GM12878 (cell line): ENCODE results near the gene TCP11L2. TPM values are rescaled to one million over a fixed set of nuclear protein-coding genes. Genes with fewer than 3 reads are reported as not detected.

Experiments used
- ATAC-seq: fragments of 200-7000 bp; cut with Tn5 transposase; 3 replicates; pipeline ENCODE4 v1.9.1; 2020; ENCODE audit warnings: mild to moderate bottlenecking, moderate library complexity
- BruUV-seq: library from RNA; stranded (reverse); fragments of 400-500 nt; replicated peaks from 2 replicates; lab custom pipeline; 2021; lab: Mats Ljungman, UMichigan
- CTCF ChIA-PET: fragments of 300-600 bp; sonication (Branson Sonifier 250); formaldehyde crosslinking; extraction: SDS; loops from one replicate; lab custom pipeline; 2021; ENCODE audit warnings: inconsistent platforms; lab: Yijun Ruan, JAX
- POLR2A ChIA-PET: fragments of 350-600 bp; formaldehyde crosslinking; extraction: SDS; loops from one replicate; lab custom pipeline; 2021; ENCODE audit warnings: inconsistent platforms; lab: Charles Lee
- RAD21 ChIA-PET: fragments of 300-600 bp; sonication (Branson Sonifier 250); formaldehyde crosslinking; loops from one replicate; lab custom pipeline; 2023; ENCODE audit warnings: antibody characterized with exemption; ENCODE audit not compliant: unreplicated experiment; lab: Charles Lee
- SMC1A ChIA-PET: fragments of 300-600 bp; sonication (Branson Sonifier 250); formaldehyde crosslinking; loops from one replicate; lab custom pipeline; 2023; ENCODE audit not compliant: unreplicated experiment, uncharacterized antibody; lab: Charles Lee
- DNase-seq: peaks from one replicate; pipeline ENCODE4 v3.0.0-alpha.2; 2011; ENCODE audit warnings: low read depth, low spot score
- FAIRE-seq: peaks from 3 replicates; lab custom pipeline; 2011; peaks lifted over from hg19 to GRCh38; lab: Jason Lieb, UNC
- H2AFZ ChIP-seq: 2 replicates; pipeline ENCODE4 v1.6.0; 2011; ENCODE audit warnings: low read depth, low read length, control low read depth; ENCODE audit not compliant: control insufficient read depth
- H3K27ac ChIP-seq: 2 replicates; pipeline ENCODE4 v1.5.1; 2011; ENCODE audit warnings: control low read depth; ENCODE audit not compliant: control insufficient read depth, insufficient read depth
- H3K27me3 ChIP-seq, 2 experiments: replicated peaks in 1 of 2; 2 replicates each; pipeline versions ENCODE4 v1.6.0 to v1.6.1; 2011; ENCODE audit warnings: low read length in 1 of 2; ENCODE audit not compliant: control insufficient read depth in 2 of 2, insufficient read depth in 2 of 2
- H3K36me3 ChIP-seq, 2 experiments: 2 replicates each; pipeline ENCODE4 v1.5.1; 2011; ENCODE audit warnings: low read length in 1 of 2; ENCODE audit not compliant: control insufficient read depth in 2 of 2, insufficient read depth in 2 of 2
- H3K4me1 ChIP-seq: 2 replicates; pipeline ENCODE4 v1.6.1; 2011; ENCODE audit warnings: mild to moderate bottlenecking, low read length, moderate library complexity, mixed read lengths; ENCODE audit not compliant: control insufficient read depth, insufficient read depth
- H3K4me2 ChIP-seq: 2 replicates; pipeline ENCODE4 v1.6.0; 2011; ENCODE audit warnings: control low read depth; ENCODE audit not compliant: control insufficient read depth, insufficient read depth
- H3K4me3 ChIP-seq: fragments of 200-600 bp; sonication (generic); 2 replicates; pipeline ENCODE4 v1.5.1; 2016
- H3K79me2 ChIP-seq: 2 replicates; pipeline ENCODE4 v1.6.0; 2011; ENCODE audit warnings: low read length; ENCODE audit not compliant: control insufficient read depth, insufficient read depth
- H3K9ac ChIP-seq: 2 replicates; pipeline ENCODE4 v1.8.0; 2011; ENCODE audit warnings: low read length, control low read depth, mixed read lengths; ENCODE audit not compliant: control insufficient read depth, insufficient read depth
- H3K9me3 ChIP-seq: replicated peaks from 3 replicates; pipeline ENCODE4 v1.5.1; 2011; ENCODE audit warnings: mild to moderate bottlenecking, low read length; ENCODE audit not compliant: control insufficient read depth, insufficient read depth
- H4K20me1 ChIP-seq: 2 replicates; pipeline ENCODE4 v1.6.0; 2011; ENCODE audit not compliant: control insufficient read depth, insufficient read depth
- ATF7 ChIP-seq: fragments of 450-650 bp; IDR thresholded peaks from 2 replicates; pipeline ENCODE4 v1.6.1; 2016; ENCODE audit warnings: low read depth, mild to moderate bottlenecking
- BCL3 ChIP-seq: IDR thresholded peaks from 2 replicates; pipeline ENCODE4 v1.6.1; 2011; ENCODE audit warnings: borderline replicate concordance, low read depth, mild to moderate bottlenecking, moderate library complexity, low read length; ENCODE audit not compliant: insufficient read depth, poor library complexity, severe bottlenecking
- BCLAF1 ChIP-seq: fragments of 450-650 bp; IDR thresholded peaks from 2 replicates; pipeline ENCODE4 v1.6.1; 2017; ENCODE audit warnings: antibody characterized with exemption, mild to moderate bottlenecking, moderate library complexity
- CTCF ChIP-seq, 3 experiments: IDR thresholded peaks in 2 of 3; conservative IDR thresholded peaks in 1 of 3; 2 replicates each; pipeline ENCODE4 v1.5.1; 2011; ENCODE audit warnings: low read depth in 3 of 3, low read length in 3 of 3, mild to moderate bottlenecking in 3 of 3, control low read depth in 2 of 3, moderate library complexity in 2 of 3, inconsistent platforms in 1 of 3, mixed read lengths in 1 of 3; ENCODE audit not compliant: control insufficient read depth in 2 of 3, insufficient read depth in 1 of 3; ENCODE audit errors: extremely low read depth in 1 of 3
- HCFC1 ChIP-seq: fragments of 150-350 bp; IDR thresholded peaks from 2 replicates; pipeline ENCODE4 v1.6.1; 2014; ENCODE audit warnings: low read length
- KAT2A ChIP-seq: conservative IDR thresholded peaks from 2 replicates; pipeline ENCODE4 v1.6.1; 2011; ENCODE audit warnings: low read depth, low read length; ENCODE audit not compliant: control insufficient read depth
- NFYB ChIP-seq: IDR thresholded peaks from 2 replicates; pipeline ENCODE4 v1.6.1; 2011; ENCODE audit warnings: low read depth, mild to moderate bottlenecking, low read length, improper control_type of control experiment, moderate library complexity; ENCODE audit not compliant: insufficient read depth
- NRF1 ChIP-seq: conservative IDR thresholded peaks from 2 replicates; pipeline ENCODE4 v1.6.1; 2011; ENCODE audit warnings: mild to moderate bottlenecking, low read depth, low read length, improper control_type of control experiment
- RELA ChIP-seq: fragments of 450-650 bp; IDR thresholded peaks from 2 replicates; pipeline ENCODE4 v1.8.0; 2014; ENCODE audit warnings: borderline replicate concordance; ENCODE audit not compliant: partially characterized antibody
- SUPT20H ChIP-seq: IDR thresholded peaks from 2 replicates; pipeline ENCODE4 v1.6.1; 2011; ENCODE audit warnings: low read depth, mild to moderate bottlenecking, low read length, moderate library complexity, borderline replicate concordance; ENCODE audit not compliant: control insufficient read depth
- ZBED1 ChIP-seq: IDR thresholded peaks from 2 replicates; pipeline ENCODE4 v1.6.1; 2016; ENCODE audit warnings: borderline replicate concordance
- ZBTB4 ChIP-seq: fragments of 450-650 bp; formaldehyde crosslinking; IDR thresholded peaks from 2 replicates; pipeline ENCODE4 v1.4.0; 2022; ENCODE audit warnings: mild to moderate bottlenecking, moderate library complexity
- ZNF207 ChIP-seq: fragments of 450-650 bp; IDR thresholded peaks from 2 replicates; pipeline ENCODE4 v1.6.1; 2014; ENCODE audit warnings: antibody characterized with exemption, mild to moderate bottlenecking, borderline replicate concordance
- WGBS: methylation state at CpG from one replicate; pipeline ENCODE4 v1.1.6; 2016; ENCODE audit warnings: low lambda C conversion rate; ENCODE audit not compliant: insufficient replicate concordance, insufficient coverage; ENCODE audit errors: missing lambda C conversion rate; 5-methylcytosine and 5-hydroxymethylcytosine counted together
- in situ Hi-C: fragments of 300-500 bp; cut with MboI; formaldehyde crosslinking; loops from 9 replicates; pipeline ENCODE4 v1.14.3; 2018; ENCODE audit warnings: mixed read lengths
- intact Hi-C: fragments of 100-400 bp; cut with micrococcal nuclease; formaldehyde crosslinking; loops from one replicate; pipeline ENCODE4 v1.14.2; 2022; ENCODE audit not compliant: unreplicated experiment
- polyA plus RNA-seq, 11 experiments: library from polyadenylated mRNA; depleted of rRNA in 4 of 11; unstranded in 6 of 11; stranded (reverse) in 5 of 11; fragments of >200 nt; fragmentation: Nextera tagmentation in 4 of 11; fragmentation: Illumina TruSeq in 1 of 11; extraction: Ambion mirVana in 4 of 11; extraction: Trizol in 1 of 11; gene quantifications; 1 replicate in 1 of 11; 2 replicates in 10 of 11; pipeline versions ENCODE4 v1.2.1 to v1.2.3, GENCODE V29; 2011 to 2016; ENCODE audit warnings: inconsistent platforms in 2 of 11, missing spikeins in 2 of 11, low read depth in 1 of 11
- total RNA-seq, 4 experiments: library from RNA; depleted of rRNA in 3 of 4; stranded (reverse); fragments of >200 nt in 3 of 4; fragmentation: Illumina TruSeq in 1 of 4; extraction: Trizol in 1 of 4; gene quantifications; 2 replicates each; pipeline versions ENCODE4 v1.2.1 to v1.2.3, GENCODE V29; 2013 to 2021

Gene TCP11L2
- total and polyA plus RNA-seq, 10 of the 15 experiments (the other 5 are each of a cell fraction or from before 2014, with no cell fraction given) = 0.18 to 5.0 (median 0.90) TPM

GRCh38 chr12:106280106-106280505 lies 22.4 kb upstream of the TCP11L2 start:
- CTCF ChIA-PET = interaction anchor here (1.1 to 9.4 kb wide), 8 partner anchors 11 to 859 kb away, joined by 3 to 206 read pairs (median 7); partner anchors contain the start of gene POLR3B
- POLR2A ChIA-PET = no interaction called here
- TF ChIP-seq NFYB (no peak), HCFC1 (no peak), ZBED1 (no peak), ZNF207 (no peak), RELA (no peak), KAT2A (no peak), BCL3 (no peak), SUPT20H (no peak), ZBTB4 (CRISPR knock-in tag) (no peak), ATF7 (no peak), CTCF (IDR thresholded peaks at IDR 0.05 in 2 of 3, conservative IDR thresholded peaks at IDR 0.05 in 1 of 3; ENCODE audit: control insufficient read depth in 2 of 3, extremely low read depth in 1 of 3, insufficient read depth in 1 of 3, low read depth in 3 of 3, low read length in 3 of 3) (no peak), BCLAF1 (no peak), NRF1 (no peak)

More at GRCh38 chr12:106280106-106280505, 22.4 kb upstream of the TCP11L2 start:
- no TSS peak for BruUV-seq
- peaks cover 18% of the 10 kb centered on the region for H3K4me1 ChIP-seq
- H4K20me1 ChIP-seq = no peaks in the 10 kb centered on the region; the same call in 1 of the 2 replicates
- H3K9ac ChIP-seq = no peak overlapping the region
- H2AFZ ChIP-seq = no peak overlapping the region
- ATAC-seq = no peak
- in situ Hi-C loops = loop anchor here (5.0 kb wide), 1 partner anchor 53 kb away; no protein-coding TSS in a partner anchor
- no peaks in the 10 kb centered on the region for H3K36me3 ChIP-seq
- 73% methylated on average over 4 of the region's 4 CpGs for WGBS
- FAIRE-seq = no peak
- ChIA-PET RAD21 (interaction anchor here (1.3 to 1.4 kb wide), 2 partner anchors 52 to 53 kb away, joined by 6 to 7 read pairs; no protein-coding TSS in a partner anchor), SMC1A (interaction anchor here (1.0 to 2.9 kb wide), 5 partner anchors 8 to 56 kb away, joined by 3 to 33 read pairs (median 5); no protein-coding TSS in a partner anchor)
- H3K4me2 ChIP-seq = no peak overlapping the region
- no peaks in the 10 kb centered on the region; a peak in 1 of 4 replicates for H3K27me3 ChIP-seq
- intact Hi-C loops = loop anchor here (5.0 kb wide), 2 partner anchors 33 to 858 kb away; partner anchors contain the start of gene CKAP4
- H3K4me3 ChIP-seq = no peak overlapping the region
- H3K27ac ChIP-seq = no peak overlapping the region
- DNase-seq = no peak
- peaks cover 4% of the 10 kb centered on the region; the same call in 2 of the 3 replicates for H3K9me3 ChIP-seq
- no peaks in the 10 kb centered on the region for H3K79me2 ChIP-seq
